Thyroid gland (tissue), 4 donors: Measurements from ENCODE around the gene EYS.

Source experiments
- CTCF ChIP-seq, 6 experiments: fragments of 200-600 bp in 3 of 6; fragments of 450-650 bp in 3 of 6; sonication (generic) in 3 of 6; IDR thresholded peaks; one replicate each; pipeline ENCODE4 v1.5.1; 2016 to 2019; ENCODE audit warnings: antibody characterized with exemption in 6 of 6, mild to moderate bottlenecking in 2 of 6, inconsistent platforms in 1 of 6, moderate library complexity in 1 of 6
- POLR2A ChIP-seq, 2 donors: fragments of 450-650 bp; IDR thresholded peaks; one replicate each; pipeline ENCODE4 v1.6.1; 2017; ENCODE audit warnings: antibody characterized with exemption in 2 of 2, mild to moderate bottlenecking in 2 of 2, moderate library complexity in 1 of 2

GRCh38 chr6:63929111-63929510, 1777.9 kb downstream of the EYS start:
- no peak for TF ChIP-seq POLR2A (IDR thresholded peaks at IDR 0.05)
- TF ChIP-seq CTCF (IDR thresholded peaks at IDR 0.05): no peak
